CD4-positive, alpha-beta T cell treated with Interleukin-6 for 4 hours (primary cell): ENCODE results near the gene OR5I1.
"Not testable (repeated sequence)": the region's sequence is repeated elsewhere in the genome, so short reads cannot be mapped to it uniquely, and the experiment has no call there.

Experiments used
- DNase-seq: peaks from one replicate; pipeline ENCODE4 v3.0.0-alpha.2; 2020; ENCODE audit warnings: mixed read lengths

OR5I1 gene

DNA sequence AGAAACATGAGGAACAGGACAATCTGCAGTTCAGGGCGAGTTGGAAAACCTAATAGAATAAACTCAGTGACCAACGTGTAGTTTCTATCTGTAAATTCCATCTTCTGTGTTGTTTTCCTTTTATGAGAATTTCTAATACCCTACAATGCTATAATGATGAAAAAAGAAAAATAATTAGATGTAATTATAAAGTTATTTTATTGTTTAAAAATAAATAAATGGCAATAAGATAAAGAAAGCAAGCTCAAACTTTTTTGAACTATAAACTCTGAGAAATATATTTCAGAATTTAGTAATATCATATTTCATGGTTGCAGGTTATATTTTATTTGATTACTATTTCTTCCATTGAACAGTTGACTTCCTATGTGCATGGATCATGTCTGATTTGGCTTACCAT, at the start of gene OR5I1:
Gene OR5I1 (minus strand): TSS at position 101 of the 400 bp plus-strand sequence. CDS start 0 bp downstream, at position 101.
- DNase-seq, result no peak

DNA sequence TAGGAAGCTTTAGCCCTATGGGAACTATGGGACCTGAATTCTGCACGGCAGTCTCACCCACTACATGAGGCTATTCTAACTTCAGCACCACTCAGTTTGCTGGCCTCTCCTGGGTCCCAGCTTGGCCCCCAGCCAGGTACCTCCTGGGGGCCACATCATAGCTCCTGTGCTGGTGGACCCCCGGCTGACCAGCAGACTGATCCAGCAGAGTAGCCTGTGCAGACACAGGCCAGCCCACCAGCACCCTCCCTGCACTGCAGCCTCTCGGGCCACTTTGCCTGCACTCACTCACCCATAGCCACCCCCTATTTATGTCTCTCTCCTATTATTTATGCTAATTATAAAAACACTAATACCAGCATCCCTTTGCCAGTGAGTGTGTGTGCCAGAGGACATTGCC, 34.7 kb upstream of the OR5I1 start:
- no peak for DNase-seq

DNA sequence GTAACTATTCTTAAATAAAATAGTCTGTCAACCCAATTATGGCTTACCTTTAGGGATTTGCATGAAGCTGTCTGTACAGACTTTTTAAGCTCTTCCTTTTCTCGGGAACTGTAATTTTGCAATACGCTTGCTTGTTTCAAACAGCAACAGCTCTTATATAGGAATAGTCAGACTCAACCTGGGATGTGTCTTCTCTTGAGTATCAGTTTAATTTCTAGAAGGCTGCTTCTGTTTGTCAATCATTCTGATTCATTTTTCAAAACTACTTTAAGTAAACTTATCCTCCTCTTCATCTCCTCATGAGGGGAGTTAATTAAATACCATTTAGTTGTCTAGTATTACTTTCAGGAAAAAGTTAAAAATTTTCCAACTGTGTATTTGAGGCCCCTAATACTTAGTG, 33.6 kb upstream of the OR5I1 start, which contains the start of gene OR10AG1:
Gene OR10AG1 (minus strand): TSS at position 101 of the 400 bp plus-strand sequence. CDS start 38 bp downstream, at position 63.
- DNase-seq, result no peak

DNA sequence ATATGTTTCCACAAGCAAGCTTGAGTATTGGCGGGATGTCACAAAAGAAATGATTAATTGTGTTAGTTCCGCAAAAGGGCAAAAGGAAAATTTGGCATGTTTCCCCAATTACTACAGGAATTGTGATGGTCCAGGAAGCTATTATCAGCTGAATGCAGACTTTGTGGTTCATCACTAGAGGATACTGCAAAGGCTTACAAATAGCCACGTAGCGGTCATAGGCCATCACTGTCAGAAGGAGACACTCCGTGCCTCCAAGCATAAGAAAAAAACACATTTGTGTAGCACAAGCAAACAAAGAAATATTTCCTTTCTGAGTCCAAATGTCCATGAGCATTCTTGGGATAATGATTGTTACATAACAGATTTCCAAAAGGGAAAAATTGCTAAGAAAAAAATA, 31.7 kb upstream of the OR5I1 start:
- DNase-seq, result no peak

DNA sequence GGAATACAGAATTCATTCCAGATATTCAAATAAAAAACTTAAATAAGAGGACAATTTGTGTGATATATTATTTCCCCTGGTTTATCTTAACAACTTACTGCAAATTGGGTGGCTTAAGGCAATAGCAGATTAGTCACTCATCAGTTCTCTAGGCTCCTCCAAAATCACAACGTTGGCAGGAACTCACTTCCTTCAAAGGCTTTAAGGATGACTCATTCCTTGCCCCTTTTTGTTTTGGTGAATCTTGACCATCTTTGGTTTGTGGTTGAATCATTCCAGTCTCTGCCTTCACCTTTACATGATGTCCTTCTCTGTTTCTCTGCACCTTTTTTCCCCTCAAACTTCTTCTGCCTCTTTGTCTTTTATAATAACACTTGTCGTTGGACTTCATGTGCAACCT, 30.2 kb upstream of the OR5I1 start:
- no peak for DNase-seq

DNA sequence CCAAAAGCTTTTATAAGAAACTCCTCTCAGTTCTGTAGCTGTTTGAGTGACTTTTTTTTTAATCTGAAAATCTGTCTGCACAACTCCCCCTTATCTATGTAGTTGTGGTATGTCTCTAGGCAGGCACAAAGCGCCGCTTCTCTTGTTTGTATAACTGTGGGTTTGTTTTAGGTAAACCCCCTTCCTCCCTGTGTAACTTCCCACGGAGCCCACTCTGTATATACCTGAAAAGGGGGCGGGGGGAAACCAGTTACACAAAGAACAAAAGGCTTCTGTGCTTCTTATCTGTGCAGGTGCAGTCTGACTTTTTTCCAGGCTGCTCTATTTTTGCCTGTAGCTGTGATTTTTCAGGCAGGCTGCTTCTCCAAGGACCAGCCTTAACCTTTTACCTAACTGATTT, 20.3 kb upstream of the OR5I1 start:
- no peak for DNase-seq

DNA sequence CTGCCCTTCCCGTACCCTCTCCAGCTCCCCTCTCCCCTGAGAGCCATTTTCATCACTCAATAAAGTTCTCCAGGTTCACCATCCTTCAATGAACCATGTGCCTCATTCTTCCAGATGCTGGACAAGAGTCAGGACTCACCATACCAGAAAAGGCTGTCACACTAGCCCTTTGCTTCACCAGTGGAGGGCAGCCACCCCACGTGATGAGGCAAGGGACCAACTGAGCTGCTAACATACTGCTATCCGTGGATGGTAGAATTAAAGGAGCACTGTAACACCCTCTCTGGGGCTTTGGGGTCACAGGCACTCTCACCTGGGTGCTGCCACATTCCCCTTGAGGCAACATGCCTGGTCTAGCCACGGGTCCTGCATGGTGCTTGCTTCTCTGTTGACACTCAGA, 13.1 kb upstream of the OR5I1 start:
- no peak for DNase-seq

DNA sequence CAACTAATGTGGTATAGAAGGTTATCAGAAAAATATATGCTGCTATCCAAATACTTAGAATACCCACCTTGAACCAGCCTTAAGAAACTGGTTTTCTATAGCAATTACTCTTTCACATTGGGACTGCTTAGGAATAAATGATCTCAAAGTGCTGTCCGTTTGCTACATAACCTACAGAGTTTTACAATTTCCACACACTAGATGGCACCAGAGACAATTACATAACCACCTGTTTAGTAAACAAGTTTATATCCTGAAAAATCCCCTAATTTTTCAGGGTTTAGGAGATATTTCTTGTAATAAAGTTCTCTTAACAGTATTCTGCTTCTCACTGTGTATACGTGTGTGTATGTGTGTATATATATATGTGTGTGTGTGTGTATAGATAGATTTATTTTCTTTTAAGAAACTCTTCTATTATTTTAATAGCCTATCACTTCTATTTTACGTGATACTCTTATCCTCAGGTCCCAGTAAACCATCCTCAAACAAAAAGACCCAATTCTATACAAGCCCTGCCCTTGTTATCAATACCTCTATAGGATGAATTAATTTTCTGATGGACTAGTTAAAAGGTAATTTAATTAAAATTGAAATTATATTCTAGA, 6.7 kb upstream of the OR5I1 start:
- DNase-seq, result no peak

DNA sequence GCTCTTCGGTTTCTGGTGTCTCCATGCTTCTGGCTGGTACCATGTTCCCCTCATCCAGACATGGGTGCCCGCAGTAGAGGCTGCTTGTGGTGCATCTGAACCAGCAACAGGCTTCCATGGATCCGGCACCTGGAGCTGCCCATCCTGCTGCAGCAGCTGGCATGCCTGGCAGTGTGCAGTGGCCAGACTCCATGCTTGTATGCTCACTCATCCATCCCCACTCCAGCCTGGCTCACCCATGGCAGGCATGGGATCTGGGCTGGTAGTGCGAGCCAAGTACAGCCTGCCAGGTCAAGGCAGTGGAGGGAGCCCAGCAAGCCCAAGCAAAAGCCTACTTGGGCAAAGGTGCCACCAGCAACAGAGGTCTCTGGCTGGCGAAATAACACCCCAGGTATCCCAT, 15.7 kb downstream of the OR5I1 start:
- no peak for DNase-seq

DNA sequence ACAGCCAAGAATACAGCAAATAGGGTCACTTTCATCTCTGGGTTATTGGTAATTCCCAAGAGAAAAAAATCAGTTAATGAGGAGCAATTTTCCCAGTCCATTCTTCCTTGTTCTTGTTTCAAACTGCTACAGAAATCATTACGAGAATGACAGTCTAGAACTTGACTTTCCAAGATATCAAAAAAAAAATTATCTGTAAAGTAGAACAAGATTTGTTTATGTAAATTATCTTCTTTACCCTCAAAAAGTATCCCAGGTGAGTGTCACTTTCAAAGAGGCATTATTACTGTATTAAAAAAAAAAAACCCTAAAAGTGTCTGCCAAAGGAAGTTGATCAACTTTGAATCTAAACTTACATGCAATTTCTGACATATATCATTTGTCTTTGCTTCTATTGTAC, 21.7 kb downstream of the OR5I1 start, which contains the start of gene OR5W2:
Gene OR5W2 (minus strand): TSS at position 101 of the 400 bp plus-strand sequence. CDS start 0 bp downstream, at position 101.
- no peak for DNase-seq

DNA sequence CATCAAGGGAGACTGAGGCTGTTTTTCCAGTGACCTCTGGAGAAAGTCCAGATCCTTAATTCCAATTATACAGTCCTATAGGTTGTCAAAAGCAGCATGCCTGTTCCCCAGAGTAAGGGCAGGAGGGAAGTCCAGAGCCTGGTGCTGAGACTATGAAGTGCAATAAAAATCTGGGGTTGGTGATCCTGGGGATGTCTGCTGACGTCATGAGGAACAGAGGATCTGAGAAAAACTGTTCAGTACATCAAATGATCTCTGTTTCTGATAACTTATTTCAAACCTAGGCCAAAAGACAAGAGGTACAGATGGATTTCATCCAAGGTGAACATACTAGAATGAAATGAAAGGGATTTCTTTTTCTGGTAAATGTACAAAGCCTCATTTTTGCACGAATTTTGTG, 33.9 kb downstream of the OR5I1 start:
- no peak for DNase-seq

DNA sequence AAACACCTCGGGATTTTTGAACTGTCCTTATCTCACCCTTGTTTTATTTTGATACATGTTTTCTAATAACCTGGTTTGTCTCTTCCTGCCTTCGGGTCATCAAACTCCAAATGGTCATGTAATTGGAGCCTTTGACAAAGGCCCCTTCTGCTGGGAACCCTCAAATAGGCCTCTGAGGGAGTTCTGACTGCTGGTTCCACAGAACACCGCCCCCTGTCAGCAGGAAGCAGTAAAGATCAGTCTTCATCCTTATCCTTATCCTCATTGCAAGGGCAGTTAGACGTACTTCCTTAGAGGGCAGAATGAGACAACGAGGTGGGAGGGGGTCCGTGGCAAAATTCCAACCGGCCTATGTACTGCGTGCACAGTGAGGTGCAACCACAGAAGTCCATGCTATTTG, 41.0 kb downstream of the OR5I1 start:
- DNase-seq, result no peak

DNA sequence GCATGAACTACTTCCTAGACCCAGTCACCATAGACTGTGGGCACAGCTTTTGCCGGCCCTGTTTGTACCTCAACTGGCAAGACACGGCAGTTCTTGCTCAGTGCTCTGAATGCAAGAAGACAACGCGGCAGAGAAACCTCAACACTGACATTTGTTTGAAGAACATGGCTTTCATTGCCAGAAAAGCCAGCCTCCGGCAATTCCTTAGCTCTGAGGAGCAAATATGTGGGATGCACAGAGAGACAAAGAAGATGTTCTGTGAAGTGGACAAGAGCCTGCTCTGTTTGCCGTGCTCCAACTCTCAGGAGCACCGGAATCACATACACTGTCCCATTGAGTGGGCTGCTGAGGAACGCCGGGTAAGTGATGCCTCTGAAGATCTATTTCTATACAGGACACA, 50.7 kb downstream of the OR5I1 start:
- not testable (repeated sequence) for DNase-seq
